Measurements from ENCODE around the gene DERL2.

DERL2 gene

GRCh38 chr17:5500589-5501391 is 14.8 kb upstream of the DERL2 start:
- Histone ChIP-seq H3K36me3 (peaks cover 66% of the 10 kb centered on the region), H3K27ac (no peak overlapping the region), H3K4me3 (ENCODE audit: low read depth in 1 of 2, low read length in 1 of 2) (no peak overlapping the region), H3K27me3 (peaks cover 76% of the 10 kb centered on the region), H3K9me3 (no peaks in the 10 kb centered on the region), H3K4me1 (ENCODE audit: control insufficient read depth in 1 of 2, insufficient read depth in 1 of 2, low read depth in 1 of 2, low read length in 1 of 2) (peaks cover 0 to 12% of the 10 kb centered on the region in 2 experiments)
- TF ChIP-seq CTCF (IDR thresholded peaks at IDR 0.05) = no peak

- peaks cover 60% of the 10 kb centered on the region for H3K36me3 ChIP-seq
- no peak overlapping the region for H3K27ac ChIP-seq
Measured at GRCh38 chr17:5500247-5500588, 14.2 kb upstream of the DERL2 start.

GRCh38 chr17:5499476-5500231 is 13.7 kb upstream of the DERL2 start:
- peaks cover 0 to 12% of the 10 kb centered on the region in 2 experiments for H3K4me1 ChIP-seq (ENCODE audit: control insufficient read depth in 1 of 2, insufficient read depth in 1 of 2, low read depth in 1 of 2, low read length in 1 of 2)

More at GRCh38 chr17:5500247-5500588, 14.2 kb upstream of the DERL2 start:
- H3K27me3 ChIP-seq = peaks cover 81% of the 10 kb centered on the region
- TF ChIP-seq CTCF (IDR thresholded peaks at IDR 0.05) = no peak
- peaks cover 0 to 12% of the 10 kb centered on the region in 2 experiments for H3K4me1 ChIP-seq (ENCODE audit: control insufficient read depth in 1 of 2, insufficient read depth in 1 of 2, low read depth in 1 of 2, low read length in 1 of 2)
- H3K4me3 ChIP-seq (ENCODE audit: low read depth in 1 of 2, low read length in 1 of 2) = no peak overlapping the region
- H3K9me3 ChIP-seq = no peaks in the 10 kb centered on the region

GRCh38 chr17:5492970-5493369 is 7.0 kb upstream of the DERL2 start:
- Histone ChIP-seq H3K4me3 (ENCODE audit: low read depth in 1 of 2, low read length in 1 of 2) (no peak overlapping the region), H3K4me1 (ENCODE audit: control insufficient read depth in 1 of 2, insufficient read depth in 1 of 2, low read depth in 1 of 2, low read length in 1 of 2) (no peaks in the 10 kb centered on the region), H3K9me3 (no peaks in the 10 kb centered on the region), H3K27ac (no peak overlapping the region), H3K27me3 (peaks cover 36% of the 10 kb centered on the region), H3K36me3 (peaks cover 20% of the 10 kb centered on the region)
- TF ChIP-seq CTCF (IDR thresholded peaks at IDR 0.05) = no peak

More at GRCh38 chr17:5499476-5500231, 13.7 kb upstream of the DERL2 start:
- H3K27ac ChIP-seq = no peak overlapping the region
- H3K27me3 ChIP-seq = peaks cover 87% of the 10 kb centered on the region
- no peaks in the 10 kb centered on the region for H3K9me3 ChIP-seq
- TF ChIP-seq CTCF (IDR thresholded peaks at IDR 0.05) = no peak
- H3K36me3 ChIP-seq = peaks cover 55% of the 10 kb centered on the region
- H3K4me3 ChIP-seq (ENCODE audit: low read depth in 1 of 2, low read length in 1 of 2) = no peak overlapping the region

GRCh38 chr17:5488752-5489151 is 2.8 kb upstream of the DERL2 start:
- H3K36me3 ChIP-seq = peaks cover 30% of the 10 kb centered on the region
- peaks cover 1% of the 10 kb centered on the region for H3K27me3 ChIP-seq
- no peak overlapping the region for H3K27ac ChIP-seq
- no peak overlapping the region for H3K4me3 ChIP-seq (ENCODE audit: low read depth in 1 of 2, low read length in 1 of 2)
- H3K4me1 ChIP-seq (ENCODE audit: control insufficient read depth in 1 of 2, insufficient read depth in 1 of 2, low read depth in 1 of 2, low read length in 1 of 2) = peaks cover 24 to 28% of the 10 kb centered on the region in 2 experiments
- no peak for TF ChIP-seq CTCF (IDR thresholded peaks at IDR 0.05)
- no peaks in the 10 kb centered on the region for H3K9me3 ChIP-seq
